Measurements from ENCODE around the gene KLHDC3. TPM values are rescaled to one million over a fixed set of nuclear protein-coding genes. Genes with fewer than 3 reads are reported as not detected.

The KLHDC3 gene
- total and polyA plus RNA-seq, 2 of the 13 experiments (the other 11 are each of a cell fraction or from before 2014, with no cell fraction given), result 78.3 to 91.5 TPM

DNA sequence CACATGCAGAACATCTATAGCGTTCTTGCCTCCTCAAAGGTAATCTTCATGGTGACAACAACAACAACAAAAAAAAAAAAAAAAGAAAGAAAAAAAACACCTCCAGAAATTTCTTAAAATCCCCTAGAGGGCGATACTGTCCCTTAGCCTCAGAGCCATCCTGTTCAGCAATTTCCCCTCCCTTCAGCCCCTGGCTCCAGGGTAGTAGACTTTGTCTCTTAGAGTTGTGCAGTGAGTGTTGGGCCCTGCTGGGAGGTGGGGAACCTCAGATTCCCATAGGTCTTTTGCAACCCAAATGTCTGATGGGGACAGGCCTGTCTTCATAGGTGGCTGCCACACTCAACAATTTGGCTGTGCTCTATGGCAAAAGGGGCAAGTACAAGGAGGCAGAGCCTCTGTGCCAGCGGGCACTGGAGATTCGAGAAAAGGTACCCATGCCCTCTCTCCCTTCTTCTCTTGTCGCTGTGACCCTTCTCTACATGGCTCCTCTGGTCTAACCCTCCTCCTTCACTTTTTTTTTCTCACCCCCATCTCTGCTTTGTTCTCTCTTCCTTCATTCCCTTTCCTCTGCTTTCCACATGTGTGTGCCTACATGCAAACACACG, 56.1 kb downstream of the KLHDC3 start:
- Histone ChIP-seq H3K9me3 (ENCODE audit: low read length) (no peaks in the 10 kb centered on the region), H3K4me3 (replicated peaks in 1 of 3; ENCODE audit: insufficient read depth in 1 of 3, low read depth in 2 of 3, low read length in 3 of 3) (no peak overlapping the region), H3K27ac (ENCODE audit: extremely low read length, insufficient read depth, low read length) (peak overlapping the region; percentile 7), H3K4me1 (ENCODE audit: insufficient read depth, low read length) (peaks cover 12% of the 10 kb centered on the region), H4K20me1 (ENCODE audit: insufficient read depth, low read length) (no peaks in the 10 kb centered on the region), H2AFZ (ENCODE audit: low read length) (no peak overlapping the region), H3K9ac (ENCODE audit: insufficient read depth, low read depth, low read length) (no peak overlapping the region), H3K36me3 (replicated peaks in 1 of 2; ENCODE audit: control insufficient read depth in 1 of 2, insufficient read depth in 2 of 2, low read length in 2 of 2) (peaks cover 13 to 47% of the 10 kb centered on the region in 2 experiments), H3K27me3 (ENCODE audit: control insufficient read depth in 1 of 2, insufficient read depth in 2 of 2, low read length in 2 of 2) (no peaks in the 10 kb centered on the region), H3K79me2 (ENCODE audit: insufficient read depth, low read length) (no peaks in the 10 kb centered on the region), H3K4me2 (ENCODE audit: low read depth, low read length) (no peak overlapping the region)
- POLR2A ChIA-PET, result interaction anchor here (0.7 to 3.7 kb wide), 4 partner anchors 9 to 34 kb away, joined by 3 to 12 read pairs (median 3); no protein-coding TSS in a partner anchor
- DNase-seq (ENCODE audit: low spot score) (peak; percentile 83), ATAC-seq (peak; percentile 93), FAIRE-seq (peak; percentile 99)
- CTCF ChIA-PET (ENCODE audit: low intra/inter-chr PET ratio, low total read pairs), result interaction anchor here (1.0 to 2.6 kb wide), 3 partner anchors 60 to 169 kb away, joined by 5 to 36 read pairs (median 14); no protein-coding TSS in a partner anchor
- WGBS (ENCODE audit: low lambda C conversion rate), result 66% methylated on average over 6 of the region's 6 CpGs
- intact Hi-C loops (cut with micrococcal nuclease; ENCODE audit: unreplicated experiment) (loop anchor here (1.0 kb wide), 2 partner anchors 59 to 73 kb away; no protein-coding TSS in a partner anchor), in situ Hi-C loops (cut with HindIII; ENCODE audit: extremely low pct_ligation_motif_present, low pct_unique_long_range_greater_than_20kb) (loop anchor here (10.0 kb wide), 1 partner anchor 55 kb away; no protein-coding TSS in a partner anchor)
- BruUV-seq (replicated peaks), result no TSS peak
- TF ChIP-seq ATF7-NPFF (CRISPR knock-in tag; IDR thresholded peaks at IDR 0.05; ENCODE audit: low read depth) (no peak), SMC3 (IDR thresholded peaks at IDR 0.05; ENCODE audit: low read length) (peak; percentile 95), CBFB (CRISPR knock-in tag; IDR thresholded peaks at IDR 0.05) (no peak), KLF13 (CRISPR knock-in tag; IDR thresholded peaks at IDR 0.05) (0 out of 2 replicates have a peak, but pooled peaks have one; percentile 62), CCAR2 (optimal IDR thresholded peaks at IDR 0.05; ENCODE audit: low read depth, low read length) (no peak), NR3C1 (CRISPR knock-in tag; IDR thresholded peaks at IDR 0.05) (no peak), KDM1A (CRISPR knock-in tag; IDR thresholded peaks at IDR 0.05) (no peak), XRCC5 (optimal IDR thresholded peaks at IDR 0.05; ENCODE audit: low read length) (peak; percentile 22)
- TF ChIP-seq, protein P1, sequence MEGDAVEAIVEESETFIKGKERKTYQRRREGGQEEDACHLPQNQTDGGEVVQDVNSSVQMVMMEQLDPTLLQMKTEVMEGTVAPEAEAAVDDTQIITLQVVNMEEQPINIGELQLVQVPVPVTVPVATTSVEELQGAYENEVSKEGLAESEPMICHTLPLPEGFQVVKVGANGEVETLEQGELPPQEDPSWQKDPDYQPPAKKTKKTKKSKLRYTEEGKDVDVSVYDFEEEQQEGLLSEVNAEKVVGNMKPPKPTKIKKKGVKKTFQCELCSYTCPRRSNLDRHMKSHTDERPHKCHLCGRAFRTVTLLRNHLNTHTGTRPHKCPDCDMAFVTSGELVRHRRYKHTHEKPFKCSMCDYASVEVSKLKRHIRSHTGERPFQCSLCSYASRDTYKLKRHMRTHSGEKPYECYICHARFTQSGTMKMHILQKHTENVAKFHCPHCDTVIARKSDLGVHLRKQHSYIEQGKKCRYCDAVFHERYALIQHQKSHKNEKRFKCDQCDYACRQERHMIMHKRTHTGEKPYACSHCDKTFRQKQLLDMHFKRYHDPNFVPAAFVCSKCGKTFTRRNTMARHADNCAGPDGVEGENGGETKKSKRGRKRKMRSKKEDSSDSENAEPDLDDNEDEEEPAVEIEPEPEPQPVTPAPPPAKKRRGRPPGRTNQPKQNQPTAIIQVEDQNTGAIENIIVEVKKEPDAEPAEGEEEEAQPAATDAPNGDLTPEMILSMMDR (CRISPR knock-in tag; IDR thresholded peaks at IDR 0.05), result peak; percentile 72
- TF ChIP-seq, protein P2, sequence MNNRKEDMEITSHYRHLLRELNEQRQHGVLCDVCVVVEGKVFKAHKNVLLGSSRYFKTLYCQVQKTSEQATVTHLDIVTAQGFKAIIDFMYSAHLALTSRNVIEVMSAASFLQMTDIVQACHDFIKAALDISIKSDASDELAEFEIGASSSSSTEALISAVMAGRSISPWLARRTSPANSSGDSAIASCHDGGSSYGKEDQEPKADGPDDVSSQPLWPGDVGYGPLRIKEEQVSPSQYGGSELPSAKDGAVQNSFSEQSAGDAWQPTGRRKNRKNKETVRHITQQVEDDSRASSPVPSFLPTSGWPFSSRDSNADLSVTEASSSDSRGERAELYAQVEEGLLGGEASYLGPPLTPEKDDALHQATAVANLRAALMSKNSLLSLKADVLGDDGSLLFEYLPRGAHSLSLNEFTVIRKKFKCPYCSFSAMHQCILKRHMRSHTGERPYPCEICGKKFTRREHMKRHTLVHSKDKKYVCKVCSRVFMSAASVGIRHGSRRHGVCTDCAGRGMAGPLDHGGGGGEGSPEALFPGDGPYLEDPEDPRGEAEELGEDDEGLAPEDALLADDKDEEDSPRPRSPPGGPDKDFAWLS (CRISPR knock-in tag; IDR thresholded peaks at IDR 0.05; ENCODE audit: borderline replicate concordance), result no peak
- TF ChIP-seq, protein P3, sequence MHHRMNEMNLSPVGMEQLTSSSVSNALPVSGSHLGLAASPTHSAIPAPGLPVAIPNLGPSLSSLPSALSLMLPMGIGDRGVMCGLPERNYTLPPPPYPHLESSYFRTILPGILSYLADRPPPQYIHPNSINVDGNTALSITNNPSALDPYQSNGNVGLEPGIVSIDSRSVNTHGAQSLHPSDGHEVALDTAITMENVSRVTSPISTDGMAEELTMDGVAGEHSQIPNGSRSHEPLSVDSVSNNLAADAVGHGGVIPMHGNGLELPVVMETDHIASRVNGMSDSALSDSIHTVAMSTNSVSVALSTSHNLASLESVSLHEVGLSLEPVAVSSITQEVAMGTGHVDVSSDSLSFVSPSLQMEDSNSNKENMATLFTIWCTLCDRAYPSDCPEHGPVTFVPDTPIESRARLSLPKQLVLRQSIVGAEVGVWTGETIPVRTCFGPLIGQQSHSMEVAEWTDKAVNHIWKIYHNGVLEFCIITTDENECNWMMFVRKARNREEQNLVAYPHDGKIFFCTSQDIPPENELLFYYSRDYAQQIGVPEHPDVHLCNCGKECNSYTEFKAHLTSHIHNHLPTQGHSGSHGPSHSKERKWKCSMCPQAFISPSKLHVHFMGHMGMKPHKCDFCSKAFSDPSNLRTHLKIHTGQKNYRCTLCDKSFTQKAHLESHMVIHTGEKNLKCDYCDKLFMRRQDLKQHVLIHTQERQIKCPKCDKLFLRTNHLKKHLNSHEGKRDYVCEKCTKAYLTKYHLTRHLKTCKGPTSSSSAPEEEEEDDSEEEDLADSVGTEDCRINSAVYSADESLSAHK (CRISPR knock-in tag; IDR thresholded peaks at IDR 0.05; ENCODE audit: borderline replicate concordance), result no peak
- TF ChIP-seq, protein P4, sequence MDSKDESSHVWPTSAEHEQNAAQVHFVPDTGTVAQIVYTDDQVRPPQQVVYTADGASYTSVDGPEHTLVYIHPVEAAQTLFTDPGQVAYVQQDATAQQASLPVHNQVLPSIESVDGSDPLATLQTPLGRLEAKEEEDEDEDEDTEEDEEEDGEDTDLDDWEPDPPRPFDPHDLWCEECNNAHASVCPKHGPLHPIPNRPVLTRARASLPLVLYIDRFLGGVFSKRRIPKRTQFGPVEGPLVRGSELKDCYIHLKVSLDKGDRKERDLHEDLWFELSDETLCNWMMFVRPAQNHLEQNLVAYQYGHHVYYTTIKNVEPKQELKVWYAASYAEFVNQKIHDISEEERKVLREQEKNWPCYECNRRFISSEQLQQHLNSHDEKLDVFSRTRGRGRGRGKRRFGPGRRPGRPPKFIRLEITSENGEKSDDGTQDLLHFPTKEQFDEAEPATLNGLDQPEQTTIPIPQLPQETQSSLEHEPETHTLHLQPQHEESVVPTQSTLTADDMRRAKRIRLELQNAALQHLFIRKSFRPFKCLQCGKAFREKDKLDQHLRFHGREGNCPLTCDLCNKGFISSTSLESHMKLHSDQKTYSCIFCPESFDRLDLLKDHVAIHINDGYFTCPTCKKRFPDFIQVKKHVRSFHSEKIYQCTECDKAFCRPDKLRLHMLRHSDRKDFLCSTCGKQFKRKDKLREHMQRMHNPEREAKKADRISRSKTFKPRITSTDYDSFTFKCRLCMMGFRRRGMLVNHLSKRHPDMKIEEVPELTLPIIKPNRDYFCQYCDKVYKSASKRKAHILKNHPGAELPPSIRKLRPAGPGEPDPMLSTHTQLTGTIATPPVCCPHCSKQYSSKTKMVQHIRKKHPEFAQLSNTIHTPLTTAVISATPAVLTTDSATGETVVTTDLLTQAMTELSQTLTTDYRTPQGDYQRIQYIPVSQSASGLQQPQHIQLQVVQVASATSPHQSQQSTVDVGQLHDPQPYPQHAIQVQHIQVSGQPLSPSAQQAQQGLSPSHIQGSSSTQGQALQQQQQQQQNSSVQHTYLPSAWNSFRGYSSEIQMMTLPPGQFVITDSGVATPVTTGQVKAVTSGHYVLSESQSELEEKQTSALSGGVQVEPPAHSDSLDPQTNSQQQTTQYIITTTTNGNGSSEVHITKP (CRISPR knock-in tag; IDR thresholded peaks at IDR 0.05; ENCODE audit: low read depth), result no peak
